BJ (cell line): ENCODE data around the gene PKHD1. TPM values are rescaled to one million over a fixed set of nuclear protein-coding genes. Genes with fewer than 3 reads are reported as not detected.

ENCODE experiments used
- CTCF ChIA-PET: fragments of 350-600 bp; formaldehyde crosslinking; extraction: SDS; loops from one replicate; lab custom pipeline; 2021; ENCODE audit warnings: antibody characterized with exemption, inconsistent platforms; lab: Yijun Ruan, JAX
- POLR2A ChIA-PET: fragments of 300-600 bp; sonication (Branson Sonifier 250); formaldehyde crosslinking; extraction: SDS; loops from one replicate; lab custom pipeline; 2021; ENCODE audit warnings: antibody characterized with exemption; lab: Charles Lee
- DNase-seq: peaks from one replicate; pipeline ENCODE4 v3.0.0-alpha.2; 2011; ENCODE audit warnings: low read depth
- H3K27me3 ChIP-seq: 2 replicates; pipeline ENCODE4 v1.6.0; 2011; ENCODE audit warnings: low read length; ENCODE audit not compliant: control insufficient read depth, insufficient read depth
- H3K36me3 ChIP-seq: 2 replicates; pipeline ENCODE4 v1.5.1; 2011; ENCODE audit warnings: low read length; ENCODE audit not compliant: control insufficient read depth, insufficient read depth
- H3K4me3 ChIP-seq: 2 replicates; pipeline ENCODE4 v1.5.1; 2011; ENCODE audit warnings: low read depth, mild to moderate bottlenecking, control low read depth, low read length
- CTCF ChIP-seq: IDR thresholded peaks from 2 replicates; pipeline ENCODE4 v1.5.1; 2011; ENCODE audit warnings: low read depth, mild to moderate bottlenecking, control low read depth, inconsistent platforms, low read length, moderate library complexity; ENCODE audit not compliant: insufficient read depth
- polyA plus RNA-seq: library from polyadenylated mRNA; depleted of rRNA; stranded (reverse); fragments of >200 nt; gene quantifications from 2 replicates; pipeline ENCODE4 v1.2.3, GENCODE V29; 2011

PKHD1 gene
- polyA plus RNA-seq, 1 experiment: not detected

- Histone ChIP-seq H3K36me3 (no peaks in the 10 kb centered on the region), H3K4me3 (no peak overlapping the region), H3K27me3 (no peaks in the 10 kb centered on the region)
- CTCF ChIA-PET: interaction anchor here (0.9 kb wide), 1 partner anchor 40 kb away, joined by 3 read pairs; no protein-coding TSS in a partner anchor
- TF ChIP-seq CTCF: no peak
- POLR2A ChIA-PET: no interaction called here
- DNase-seq: no peak
Measured at GRCh38 chr6:52009466-52010140, 77.8 kb downstream of the PKHD1 start.

GRCh38 chr6:52000064-52000463 is 87.3 kb downstream of the PKHD1 start:
- CTCF ChIA-PET: no interaction called here

GRCh38 chr6:51996296-51996947 is 91.0 kb downstream of the PKHD1 start:
- CTCF ChIA-PET: no interaction called here
- DNase-seq: no peak

More at GRCh38 chr6:52000064-52000463, 87.3 kb downstream of the PKHD1 start:
- POLR2A ChIA-PET: no interaction called here
- DNase-seq: no peak
- TF ChIP-seq CTCF: no peak
- Histone ChIP-seq H3K4me3 (no peak overlapping the region), H3K36me3 (no peaks in the 10 kb centered on the region), H3K27me3 (no peaks in the 10 kb centered on the region)

GRCh38 chr6:51995214-51995755 is 92.1 kb downstream of the PKHD1 start:
- no peaks in the 10 kb centered on the region for H3K27me3 ChIP-seq
- CTCF ChIA-PET: no interaction called here
- no peak for DNase-seq
- no peaks in the 10 kb centered on the region for H3K36me3 ChIP-seq
- no peak for TF ChIP-seq CTCF
- POLR2A ChIA-PET: no interaction called here
- no peak overlapping the region for H3K4me3 ChIP-seq

More at GRCh38 chr6:51996296-51996947, 91.0 kb downstream of the PKHD1 start:
- TF ChIP-seq CTCF: no peak
- Histone ChIP-seq H3K4me3 (no peak overlapping the region), H3K27me3 (no peaks in the 10 kb centered on the region), H3K36me3 (no peaks in the 10 kb centered on the region)
- POLR2A ChIA-PET: no interaction called here

- H3K27me3 ChIP-seq: no peaks in the 10 kb centered on the region
- ChIA-PET CTCF (no interaction called here), POLR2A (no interaction called here)
- DNase-seq: no peak
- no peaks in the 10 kb centered on the region for H3K36me3 ChIP-seq
- no peak for TF ChIP-seq CTCF
- H3K4me3 ChIP-seq: no peak overlapping the region
Measured at GRCh38 chr6:51992876-51993275, 94.5 kb downstream of the PKHD1 start.
